ENCODE measurements around the gene BACE2. TPM values are rescaled to one million over a fixed set of nuclear protein-coding genes. Genes with fewer than 3 reads are reported as not detected.

Gene BACE2
- total and polyA plus RNA-seq, 2 of the 13 experiments (the other 11 are each of a cell fraction or from before 2014, with no cell fraction given) = 0.07 to 0.11 TPM

DNA sequence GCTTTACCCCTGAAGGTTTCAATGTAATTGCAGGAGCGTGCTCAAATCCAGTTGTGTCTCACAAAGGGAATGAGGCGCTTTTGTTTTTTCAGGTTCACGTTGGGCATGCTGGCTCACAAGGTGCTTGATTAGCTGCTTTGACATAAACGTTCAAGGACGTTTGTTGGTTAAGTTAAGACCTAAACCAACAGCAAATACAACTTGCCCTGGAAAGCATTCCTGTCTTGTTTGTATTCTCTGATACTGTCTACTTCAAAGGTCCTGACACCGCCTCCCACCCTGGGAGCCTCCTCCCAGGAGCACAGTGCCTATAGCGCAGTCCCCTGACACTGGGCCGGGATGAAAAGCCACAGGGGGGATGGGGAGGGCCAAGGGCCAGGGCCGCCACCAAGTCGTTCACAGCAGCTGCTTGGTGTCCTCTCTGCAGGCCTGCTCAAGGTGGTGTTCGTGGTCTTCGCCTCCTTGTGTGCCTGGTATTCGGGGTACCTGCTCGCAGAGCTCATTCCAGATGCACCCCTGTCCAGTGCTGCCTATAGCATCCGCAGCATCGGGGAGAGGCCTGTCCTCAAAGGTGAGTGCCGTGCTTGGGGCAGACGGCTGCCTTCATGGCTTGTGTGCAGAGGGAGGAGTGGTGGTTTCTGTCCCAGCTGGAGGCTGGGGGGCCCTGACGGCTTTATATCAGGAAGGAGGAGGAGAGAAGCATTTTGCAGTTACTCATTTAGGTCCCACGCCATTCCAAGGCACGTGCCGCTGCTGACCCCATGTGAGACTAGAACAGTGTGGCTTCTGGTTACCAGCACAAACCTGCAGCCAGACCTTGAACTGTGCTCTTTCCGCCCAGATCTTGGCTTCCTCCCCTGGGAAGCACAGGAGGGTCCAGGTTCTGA is 154.8 kb downstream of the BACE2 start (continued):
- TF ChIP-seq ZNF609 (CRISPR knock-in tag; IDR thresholded peaks at IDR 0.05; ENCODE audit: borderline replicate concordance) (peak; percentile 98), GFI1 (CRISPR knock-in tag; IDR thresholded peaks at IDR 0.05; ENCODE audit: borderline replicate concordance) (peak; percentile 80), FOXM1 (CRISPR knock-in tag; IDR thresholded peaks at IDR 0.05) (no peak), ZBTB8A (CRISPR knock-in tag; IDR thresholded peaks at IDR 0.05; ENCODE audit: borderline replicate concordance, low read depth) (no peak; the same call in 1 of the 2 replicates), TP53 (CRISPR knock-in tag; conservative IDR thresholded peaks at IDR 0.05) (no peak), ZNF510 (CRISPR knock-in tag; IDR thresholded peaks at IDR 0.05; ENCODE audit: low read depth) (no peak; the same call in 1 of the 2 replicates), CREB1 (IDR thresholded peaks at IDR 0.05) (no peak), CREB1 (CRISPR knock-in tag; IDR thresholded peaks at IDR 0.05) (no peak), ZNF335 (CRISPR knock-in tag; IDR thresholded peaks at IDR 0.05) (no peak), ZNF3 (CRISPR knock-in tag; IDR thresholded peaks at IDR 0.05) (no peak), KLF13 (CRISPR knock-in tag; IDR thresholded peaks at IDR 0.05) (0 out of 2 replicates have a peak, but pooled peaks have one; percentile 72), ZNF367 (CRISPR knock-in tag; IDR thresholded peaks at IDR 0.05; ENCODE audit: borderline replicate concordance) (no peak), HOXA9 (CRISPR knock-in tag; IDR thresholded peaks at IDR 0.05; ENCODE audit: borderline replicate concordance) (no peak), ZSCAN21 (CRISPR knock-in tag; IDR thresholded peaks at IDR 0.05; ENCODE audit: borderline replicate concordance) (peak; percentile 23; the same call in 1 of the 2 replicates), ZNF781 (CRISPR knock-in tag; IDR thresholded peaks at IDR 0.05; ENCODE audit: borderline replicate concordance, not compliant biosample characterization) (no peak), ZSCAN30 (CRISPR knock-in tag; IDR thresholded peaks at IDR 0.05) (0 out of 2 replicates have a peak, but pooled peaks have one; percentile 36), RFX5 (IDR thresholded peaks at IDR 0.05; ENCODE audit: low read depth, low read length) (no peak), ZNF563 (CRISPR knock-in tag; IDR thresholded peaks at IDR 0.05) (peak; percentile 70), KLF9 (CRISPR knock-in tag; IDR thresholded peaks at IDR 0.05; ENCODE audit: low read depth) (no peak), DNMT3B (CRISPR knock-in tag; conservative IDR thresholded peaks at IDR 0.05) (0 out of 2 replicates have a peak, but pooled peaks have one; percentile 37), WIZ (CRISPR knock-in tag; IDR thresholded peaks at IDR 0.05) (no peak)
- TF ChIP-seq, protein P1, sequence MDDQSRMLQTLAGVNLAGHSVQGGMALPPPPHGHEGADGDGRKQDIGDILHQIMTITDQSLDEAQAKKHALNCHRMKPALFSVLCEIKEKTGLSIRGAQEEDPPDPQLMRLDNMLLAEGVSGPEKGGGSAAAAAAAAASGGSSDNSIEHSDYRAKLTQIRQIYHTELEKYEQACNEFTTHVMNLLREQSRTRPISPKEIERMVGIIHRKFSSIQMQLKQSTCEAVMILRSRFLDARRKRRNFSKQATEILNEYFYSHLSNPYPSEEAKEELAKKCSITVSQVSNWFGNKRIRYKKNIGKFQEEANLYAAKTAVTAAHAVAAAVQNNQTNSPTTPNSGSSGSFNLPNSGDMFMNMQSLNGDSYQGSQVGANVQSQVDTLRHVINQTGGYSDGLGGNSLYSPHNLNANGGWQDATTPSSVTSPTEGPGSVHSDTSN (CRISPR knock-in tag; IDR thresholded peaks at IDR 0.05; ENCODE audit: borderline replicate concordance) = no peak
- TF ChIP-seq, protein P2, sequence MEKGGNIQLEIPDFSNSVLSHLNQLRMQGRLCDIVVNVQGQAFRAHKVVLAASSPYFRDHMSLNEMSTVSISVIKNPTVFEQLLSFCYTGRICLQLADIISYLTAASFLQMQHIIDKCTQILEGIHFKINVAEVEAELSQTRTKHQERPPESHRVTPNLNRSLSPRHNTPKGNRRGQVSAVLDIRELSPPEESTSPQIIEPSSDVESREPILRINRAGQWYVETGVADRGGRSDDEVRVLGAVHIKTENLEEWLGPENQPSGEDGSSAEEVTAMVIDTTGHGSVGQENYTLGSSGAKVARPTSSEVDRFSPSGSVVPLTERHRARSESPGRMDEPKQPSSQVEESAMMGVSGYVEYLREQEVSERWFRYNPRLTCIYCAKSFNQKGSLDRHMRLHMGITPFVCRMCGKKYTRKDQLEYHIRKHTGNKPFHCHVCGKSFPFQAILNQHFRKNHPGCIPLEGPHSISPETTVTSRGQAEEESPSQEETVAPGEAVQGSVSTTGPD (CRISPR knock-in tag; IDR thresholded peaks at IDR 0.05) = peak; percentile 70; the same call in 1 of the 2 replicates
